H7 (cell line): Measurements from ENCODE around the gene PRKCQ. TPM values are rescaled to one million over a fixed set of nuclear protein-coding genes. Genes with fewer than 3 reads are reported as not detected.
"Not testable (repeated sequence)": the region's sequence is repeated elsewhere in the genome, so short reads cannot be mapped to it uniquely, and the experiment has no call there.

Experiments
- DNase-seq: peaks from one replicate; pipeline ENCODE4 v3.0.0; 2012
- H3K27me3 ChIP-seq: 2 replicates; pipeline ENCODE4 v1.6.0; 2011; ENCODE audit warnings: mild to moderate bottlenecking, low read length; ENCODE audit not compliant: control insufficient read depth, insufficient read depth
- H3K36me3 ChIP-seq: replicated peaks from 2 replicates; pipeline ENCODE4 v1.5.1; 2011; ENCODE audit warnings: low read length; ENCODE audit not compliant: control insufficient read depth, insufficient read depth
- H3K4me3 ChIP-seq: 2 replicates; pipeline ENCODE4 v1.5.1; 2011; ENCODE audit warnings: low read depth, mild to moderate bottlenecking, control low read depth, low read length, moderate library complexity; ENCODE audit not compliant: insufficient read depth
- total RNA-seq: library from RNA; depleted of rRNA; stranded (reverse); fragments of >200 nt; shearing (Covaris generic); gene quantifications from 2 replicates; pipeline ENCODE4 v1.2.3, GENCODE V29; 2014

PRKCQ gene
- total RNA-seq, 1 experiment from 2014 or later = 12.7 TPM

- H3K27me3 ChIP-seq = no peaks in the 10 kb centered on the region
- no peak for DNase-seq
Measured at GRCh38 chr10:6586501-6586900, 6.4 kb upstream of the PRKCQ start.

DNA sequence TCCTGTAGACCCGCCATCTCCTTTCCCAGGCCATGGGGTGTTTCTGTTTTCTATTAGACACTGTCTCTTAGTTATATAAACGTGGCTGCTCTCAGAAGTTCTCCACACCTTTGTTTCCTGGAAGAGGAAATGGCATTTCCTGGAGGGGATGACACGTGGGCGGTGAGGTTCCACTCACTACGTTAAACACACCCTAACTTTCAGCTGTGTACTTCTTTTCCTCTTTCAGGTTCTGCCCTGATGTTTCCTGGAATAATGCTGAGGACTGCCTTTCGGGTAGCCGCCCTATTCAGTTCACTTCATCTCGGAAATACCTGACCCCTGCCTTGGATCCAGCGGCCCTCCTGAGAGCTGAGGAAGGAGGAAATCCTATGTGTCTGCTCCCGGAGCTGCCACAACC, 3.4 kb upstream of the PRKCQ start:
- Histone ChIP-seq H3K36me3 (peaks cover 8% of the 10 kb centered on the region), H3K4me3 (no peak overlapping the region), H3K27me3 (peaks cover 5% of the 10 kb centered on the region)
- no peak for DNase-seq

More at GRCh38 chr10:6586501-6586900, 6.4 kb upstream of the PRKCQ start:
- no peak overlapping the region for H3K4me3 ChIP-seq
- peaks cover 8% of the 10 kb centered on the region for H3K36me3 ChIP-seq

DNA sequence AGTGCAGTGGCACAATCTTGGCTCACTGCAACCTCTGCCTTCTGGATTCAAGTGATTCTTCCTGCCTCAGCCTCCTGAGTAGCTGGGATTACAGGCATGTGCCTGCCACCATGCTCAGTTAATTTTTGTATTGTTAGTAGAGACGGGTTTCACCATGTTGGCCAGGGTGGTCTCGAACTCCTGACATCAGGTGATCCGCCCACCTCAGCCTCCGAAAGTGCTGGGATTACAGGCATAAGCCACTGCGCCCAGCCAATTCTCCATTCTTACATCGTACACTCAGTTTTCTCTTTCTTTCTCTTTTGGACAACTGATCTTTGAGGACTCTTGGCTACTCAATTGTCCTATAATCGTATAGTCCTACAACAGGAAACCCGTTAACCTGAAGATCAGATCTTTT, 2.8 kb upstream of the PRKCQ start:
- not testable (repeated sequence) for H3K27me3 ChIP-seq

GRCh38 chr10:6582298-6582697, 2.2 kb upstream of the PRKCQ start:
- Histone ChIP-seq H3K27me3 (peaks cover 5% of the 10 kb centered on the region), H3K4me3 (no peak overlapping the region), H3K36me3 (peaks cover 8% of the 10 kb centered on the region)
- no peak for DNase-seq

More for the DNA sequence above, 2.8 kb upstream of the PRKCQ start:
- H3K4me3 ChIP-seq, DNase-seq, H3K36me3 ChIP-seq: not testable (repeated sequence)

DNA sequence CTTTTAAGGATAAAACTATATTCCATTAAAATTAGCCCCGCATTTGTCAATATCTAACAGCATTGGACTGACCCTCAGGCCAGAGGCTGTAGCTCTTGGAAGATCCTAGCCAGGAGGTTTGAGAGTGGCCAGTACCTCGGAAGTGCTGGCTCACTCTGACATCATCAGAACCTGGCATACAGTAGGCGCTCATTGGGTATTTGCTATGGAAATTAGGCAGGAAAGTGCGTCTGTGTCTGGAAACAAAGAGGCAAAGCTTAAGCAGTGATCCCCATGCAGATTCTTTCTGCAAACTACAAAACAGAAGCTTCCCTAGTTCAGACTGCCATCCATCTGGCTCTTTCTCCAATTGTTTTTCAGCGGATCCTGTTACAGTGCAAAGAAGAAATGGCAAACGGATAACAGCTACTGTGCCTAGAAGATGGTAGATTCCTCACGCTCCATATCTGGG, 1.7 kb upstream of the PRKCQ start:
- peak; percentile 21 for DNase-seq
- peaks cover 5% of the 10 kb centered on the region for H3K27me3 ChIP-seq
- H3K4me3 ChIP-seq = peak overlapping the region; percentile 63

GRCh38 chr10:6581223-6581622, 1.1 kb upstream of the PRKCQ start:
- not testable (repeated sequence) for H3K27me3 ChIP-seq, H3K36me3 ChIP-seq, DNase-seq
- peak overlapping the region; percentile 63 for H3K4me3 ChIP-seq

More for the DNA sequence above, 1.7 kb upstream of the PRKCQ start:
- H3K36me3 ChIP-seq = peaks cover 8% of the 10 kb centered on the region

DNA sequence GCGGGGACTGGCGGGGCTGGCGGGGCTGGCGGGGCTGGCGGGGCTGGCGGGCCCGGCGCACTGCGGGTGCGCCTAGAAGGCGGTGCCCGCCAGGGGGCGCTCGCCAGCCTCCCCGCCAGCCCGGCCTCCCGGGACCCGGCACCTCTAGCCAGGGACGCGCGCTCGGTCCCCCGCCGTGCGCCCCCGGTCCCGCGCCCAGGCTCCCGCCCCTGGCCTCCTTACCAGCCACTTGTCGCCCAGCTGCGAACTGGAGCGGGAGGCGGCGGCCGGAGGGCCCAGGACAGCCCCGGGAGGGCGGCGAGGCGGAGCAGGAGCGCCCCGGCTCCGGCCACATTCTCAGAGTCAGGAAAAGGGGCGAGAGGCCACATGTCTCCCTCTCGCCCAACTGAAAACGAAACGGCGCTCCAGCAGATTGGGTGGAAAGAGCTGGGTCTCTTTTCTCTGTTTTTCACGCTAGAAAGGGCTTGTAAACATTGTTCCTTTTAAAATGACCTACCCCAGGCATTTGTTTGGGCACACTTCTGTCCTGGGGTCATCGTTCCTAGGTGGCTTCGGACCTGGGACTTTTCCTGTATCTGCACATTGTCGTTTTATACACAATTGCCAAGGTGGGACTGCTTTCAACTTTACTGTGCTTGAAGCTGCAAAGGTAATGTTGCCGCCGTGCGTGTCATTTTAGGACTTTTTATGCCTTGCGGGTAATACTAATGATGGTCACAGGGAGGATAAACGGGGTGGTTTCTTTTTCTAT, 378 bp upstream of the PRKCQ start:
- DNase-seq = peak; percentile 94
- H3K27me3 ChIP-seq = peaks cover 5% of the 10 kb centered on the region
- peak overlapping the region; percentile 72 for H3K4me3 ChIP-seq
- peaks cover 7% of the 10 kb centered on the region for H3K36me3 ChIP-seq

DNA sequence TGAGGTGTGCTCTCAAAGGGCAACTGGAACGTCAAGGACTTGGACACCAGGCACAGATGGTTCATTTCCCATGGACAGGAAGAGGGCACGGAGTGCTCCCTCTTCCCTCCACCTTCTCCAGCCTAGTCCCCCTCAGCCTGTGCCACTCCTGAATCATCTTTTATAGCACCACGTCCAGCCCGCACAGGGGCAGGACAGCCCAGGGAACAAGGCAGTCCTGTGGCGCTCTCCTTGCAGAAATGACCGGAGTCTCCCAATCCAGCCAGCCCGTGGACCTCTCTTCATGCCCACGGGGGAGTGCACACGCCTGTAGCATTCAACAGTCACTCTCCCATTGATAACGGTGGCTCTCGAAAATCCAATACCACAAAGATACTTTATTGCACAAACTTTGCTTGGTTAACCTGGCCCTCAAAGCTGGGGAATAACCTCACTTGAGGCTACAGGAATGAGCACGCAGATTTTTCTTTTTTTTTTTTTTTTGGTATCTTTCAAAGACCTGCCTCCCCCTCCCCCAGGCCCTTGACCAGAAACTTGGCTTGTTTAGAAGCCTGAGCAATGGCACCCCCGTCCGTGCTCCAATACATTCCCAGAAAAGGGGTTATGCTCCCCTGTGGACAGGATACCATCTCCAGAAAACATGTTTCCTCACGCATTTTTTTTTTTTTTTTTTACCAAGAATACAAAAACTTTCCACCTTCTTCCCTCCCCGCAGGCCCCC, 733 bp downstream of the PRKCQ start:
- DNase-seq = peak; percentile 40
- peak overlapping the region; percentile 72 for H3K4me3 ChIP-seq
- peaks cover 5% of the 10 kb centered on the region for H3K27me3 ChIP-seq
- H3K36me3 ChIP-seq = peaks cover 6% of the 10 kb centered on the region

DNA sequence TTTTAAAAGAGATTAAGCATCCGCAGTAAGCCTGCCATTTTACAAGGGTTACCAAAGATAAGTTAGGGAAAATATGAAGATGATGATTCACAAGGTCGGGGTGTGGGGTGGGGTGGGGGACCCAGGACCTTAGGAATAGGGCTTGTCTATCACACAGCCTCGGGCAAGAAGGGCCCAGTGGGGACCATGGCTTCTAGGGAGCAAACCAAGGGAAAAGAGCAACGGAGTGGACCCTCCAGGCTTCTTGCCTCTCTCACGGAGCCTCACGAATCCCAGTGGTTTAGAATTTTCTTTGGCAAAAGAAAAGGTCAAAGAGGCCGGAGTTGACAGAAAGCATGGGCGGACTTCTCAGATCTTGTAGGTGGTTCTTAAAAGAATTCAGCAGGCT, 1.3 kb downstream of the PRKCQ start:
- Histone ChIP-seq H3K27me3 (peaks cover 5% of the 10 kb centered on the region), H3K4me3 (peak overlapping the region; percentile 72)
- no peak for DNase-seq

GRCh38 chr10:6578251-6578771, 1.8 kb downstream of the PRKCQ start:
- H3K36me3 ChIP-seq = no peaks in the 10 kb centered on the region; the same call in 1 of the 2 replicates
- DNase-seq = no peak
- H3K27me3 ChIP-seq = peaks cover 5% of the 10 kb centered on the region
- H3K4me3 ChIP-seq = no peak overlapping the region; the same call in 1 of the 2 replicates

More for the DNA sequence above, 1.3 kb downstream of the PRKCQ start:
- peaks cover 3% of the 10 kb centered on the region for H3K36me3 ChIP-seq

- no peak overlapping the region for H3K4me3 ChIP-seq
- H3K36me3 ChIP-seq = no peaks in the 10 kb centered on the region
- H3K27me3 ChIP-seq = peaks cover 5% of the 10 kb centered on the region
- DNase-seq = no peak
Measured at GRCh38 chr10:6576326-6576725, 3.8 kb downstream of the PRKCQ start.

GRCh38 chr10:6574664-6575176, 5.4 kb downstream of the PRKCQ start:
- Histone ChIP-seq H3K27me3 (peaks cover 5% of the 10 kb centered on the region), H3K4me3 (no peak overlapping the region), H3K36me3 (no peaks in the 10 kb centered on the region)
- DNase-seq = no peak

DNA sequence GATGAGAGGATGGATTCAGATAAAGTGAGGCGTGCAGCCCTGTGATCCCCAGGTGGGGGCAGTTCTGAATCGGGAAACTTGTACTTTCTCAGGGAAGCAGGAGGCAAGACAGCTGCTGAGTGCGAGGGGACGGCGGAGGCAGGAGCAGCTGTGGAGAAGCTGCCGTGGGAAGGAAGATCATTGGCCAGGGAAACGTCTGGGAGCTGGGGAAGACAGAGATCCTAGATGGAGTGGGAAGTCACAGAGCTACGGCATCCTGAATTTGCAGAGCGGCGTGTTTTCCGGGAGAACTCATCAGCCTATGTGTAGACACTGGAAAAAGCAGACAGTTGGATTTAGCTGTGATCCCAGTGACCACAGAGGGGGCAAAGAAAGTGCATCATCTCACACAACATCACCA, 9.2 kb downstream of the PRKCQ start:
- Histone ChIP-seq H3K27me3 (no peaks in the 10 kb centered on the region), H3K4me3 (no peak overlapping the region), H3K36me3 (no peaks in the 10 kb centered on the region)
- DNase-seq = no peak

DNA sequence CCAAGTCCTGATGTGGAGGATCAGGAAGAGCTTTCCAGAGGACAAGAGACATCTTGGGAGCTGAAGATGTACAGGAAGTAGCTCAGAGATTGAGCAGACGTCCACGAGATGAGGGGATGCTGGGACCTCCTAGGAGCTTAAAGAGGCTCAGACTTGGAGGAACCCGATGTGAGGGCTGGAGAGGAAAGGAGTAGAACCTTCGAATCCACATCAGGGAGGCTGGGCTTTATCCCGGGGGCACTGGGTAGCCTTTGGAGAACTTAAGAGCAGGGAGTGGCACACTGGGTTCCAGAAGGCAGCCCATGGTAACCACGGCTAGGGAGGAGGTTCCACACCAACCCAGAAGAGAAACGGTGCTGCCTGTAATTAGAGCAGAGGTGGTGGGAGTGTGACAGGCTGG, 10.8 kb downstream of the PRKCQ start:
- no peak for DNase-seq
- no peaks in the 10 kb centered on the region for H3K27me3 ChIP-seq
- no peak overlapping the region for H3K4me3 ChIP-seq
- no peaks in the 10 kb centered on the region for H3K36me3 ChIP-seq

- H3K4me3 ChIP-seq = no peak overlapping the region
- H3K36me3 ChIP-seq = no peaks in the 10 kb centered on the region
- no peaks in the 10 kb centered on the region for H3K27me3 ChIP-seq
- DNase-seq = no peak
Measured at GRCh38 chr10:6567884-6568283, 12.2 kb downstream of the PRKCQ start.
